Lower leg skin (tissue), 3 donors: ENCODE data around the gene SLC13A3.

Source experiments
- POLR2A ChIP-seq, 2 donors: fragments of 450-650 bp; IDR thresholded peaks; one replicate each; pipeline ENCODE4 v1.6.1; 2016 to 2017; ENCODE audit warnings: antibody characterized with exemption in 2 of 2, mild to moderate bottlenecking in 1 of 2, moderate library complexity in 1 of 2
- TF ChIP-seq, protein P1 (sequence below), 3 donors: fragments of 450-650 bp; IDR thresholded peaks; one replicate each; pipeline ENCODE4 v1.5.1; 2016; ENCODE audit warnings: antibody characterized with exemption in 3 of 3, mild to moderate bottlenecking in 3 of 3, moderate library complexity in 2 of 3

DNA sequence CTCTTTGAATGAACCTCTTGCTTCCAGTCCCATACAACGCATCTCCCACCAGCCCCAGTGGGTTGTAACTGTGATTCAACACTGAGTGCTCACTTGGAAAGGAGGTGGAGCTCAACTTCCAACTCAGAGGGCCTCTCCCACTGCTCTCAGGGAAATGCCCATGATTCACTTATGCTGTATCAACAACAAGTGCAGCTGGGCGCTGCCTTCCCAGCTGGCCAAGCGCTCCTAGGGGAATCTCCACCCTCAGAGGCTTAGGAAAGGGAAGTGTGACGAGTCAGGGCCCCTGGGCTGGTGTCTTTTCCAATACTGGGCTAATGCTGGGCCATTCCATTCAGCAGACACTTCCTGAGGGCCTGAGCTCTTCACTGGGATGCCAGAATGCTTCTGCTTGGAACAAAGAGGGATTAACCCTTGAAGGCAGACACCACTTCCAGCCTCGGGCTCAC lies 92.7 kb downstream of the SLC13A3 start:
- TF ChIP-seq, protein P1, sequence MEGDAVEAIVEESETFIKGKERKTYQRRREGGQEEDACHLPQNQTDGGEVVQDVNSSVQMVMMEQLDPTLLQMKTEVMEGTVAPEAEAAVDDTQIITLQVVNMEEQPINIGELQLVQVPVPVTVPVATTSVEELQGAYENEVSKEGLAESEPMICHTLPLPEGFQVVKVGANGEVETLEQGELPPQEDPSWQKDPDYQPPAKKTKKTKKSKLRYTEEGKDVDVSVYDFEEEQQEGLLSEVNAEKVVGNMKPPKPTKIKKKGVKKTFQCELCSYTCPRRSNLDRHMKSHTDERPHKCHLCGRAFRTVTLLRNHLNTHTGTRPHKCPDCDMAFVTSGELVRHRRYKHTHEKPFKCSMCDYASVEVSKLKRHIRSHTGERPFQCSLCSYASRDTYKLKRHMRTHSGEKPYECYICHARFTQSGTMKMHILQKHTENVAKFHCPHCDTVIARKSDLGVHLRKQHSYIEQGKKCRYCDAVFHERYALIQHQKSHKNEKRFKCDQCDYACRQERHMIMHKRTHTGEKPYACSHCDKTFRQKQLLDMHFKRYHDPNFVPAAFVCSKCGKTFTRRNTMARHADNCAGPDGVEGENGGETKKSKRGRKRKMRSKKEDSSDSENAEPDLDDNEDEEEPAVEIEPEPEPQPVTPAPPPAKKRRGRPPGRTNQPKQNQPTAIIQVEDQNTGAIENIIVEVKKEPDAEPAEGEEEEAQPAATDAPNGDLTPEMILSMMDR (IDR thresholded peaks at IDR 0.05) = no peak
- TF ChIP-seq POLR2A (IDR thresholded peaks at IDR 0.05) = no peak
